Measurements from ENCODE around the gene SLC66A3.
"Not testable (repeated sequence)": the region's sequence is repeated elsewhere in the genome, so short reads cannot be mapped to it uniquely, and the experiment has no call there.

The SLC66A3 gene

GRCh38 chr2:11160731-11161455, 5.6 kb downstream of the SLC66A3 start:
- Mint-ChIP-seq H3K4me3 (peak overlapping the region; percentile 63 to 66), H3K36me3 (ENCODE audit: insufficient read depth) (peaks cover 19% of the 10 kb centered on the region), H3K27ac (peak overlapping the region; percentile 78 to 92), H3K27me3 (no peaks in the 10 kb centered on the region), H3K4me1 (ENCODE audit: low read depth in 2 of 2) (peaks cover 26 to 32% of the 10 kb centered on the region in 2 donors), H3K9me3 (no peaks in the 10 kb centered on the region)
- ATAC-seq (replicated peaks) (peak; percentile 66), DNase-seq (no peak)

- Mint-ChIP-seq H3K27me3 (no peaks in the 10 kb centered on the region), H3K27ac (peak overlapping the region in 1 of 2 donors; percentile 92), H3K36me3 (ENCODE audit: insufficient read depth) (peaks cover 17% of the 10 kb centered on the region), H3K9me3 (no peaks in the 10 kb centered on the region), H3K4me1 (ENCODE audit: low read depth in 2 of 2) (peaks cover 19 to 24% of the 10 kb centered on the region in 2 donors), H3K4me3 (peak overlapping the region in 1 of 2 donors; percentile 66)
- ATAC-seq (replicated peaks) (no peak), DNase-seq (no peak)
These were observed 6.5 kb downstream of the SLC66A3 start for GRCh38 chr2:11161747-11162146.

GRCh38 chr2:11163439-11164317, 8.4 kb downstream of the SLC66A3 start:
- no peak for DNase-seq
- peaks cover 17% of the 10 kb centered on the region for H3K36me3 Mint-ChIP-seq (ENCODE audit: insufficient read depth)
- H3K27me3 Mint-ChIP-seq: no peaks in the 10 kb centered on the region
- H3K9me3 Mint-ChIP-seq: no peaks in the 10 kb centered on the region
- peaks cover 12 to 19% of the 10 kb centered on the region in 2 donors for H3K4me1 Mint-ChIP-seq (ENCODE audit: low read depth in 2 of 2)
- no peak overlapping the region for H3K4me3 Mint-ChIP-seq
- no peak overlapping the region for H3K27ac Mint-ChIP-seq
- ATAC-seq (replicated peaks): no peak

GRCh38 chr2:11165046-11165445, 9.8 kb downstream of the SLC66A3 start:
- DNase-seq; H3K4me3 Mint-ChIP-seq; H3K27ac Mint-ChIP-seq; H3K27me3 Mint-ChIP-seq; H3K9me3 Mint-ChIP-seq; ATAC-seq (replicated peaks): not testable (repeated sequence)
- H3K4me1 Mint-ChIP-seq (ENCODE audit: low read depth in 2 of 2): peaks cover 10 to 13% of the 10 kb centered on the region in 2 donors
- peaks cover 17% of the 10 kb centered on the region for H3K36me3 Mint-ChIP-seq (ENCODE audit: insufficient read depth)

GRCh38 chr2:11166476-11166875, 11.2 kb downstream of the SLC66A3 start:
- Mint-ChIP-seq H3K27me3 (no peaks in the 10 kb centered on the region), H3K36me3 (ENCODE audit: insufficient read depth) (peaks cover 14% of the 10 kb centered on the region), H3K4me1 (ENCODE audit: low read depth in 2 of 2) (peaks cover 0 to 2% of the 10 kb centered on the region in 2 donors), H3K9me3 (no peaks in the 10 kb centered on the region), H3K27ac (no peak overlapping the region), H3K4me3 (no peak overlapping the region)
- DNase-seq: no peak
- ATAC-seq (replicated peaks): no peak

GRCh38 chr2:11168488-11168887, 13.2 kb downstream of the SLC66A3 start:
- H3K4me1 Mint-ChIP-seq (ENCODE audit: low read depth in 2 of 2): no peaks in the 10 kb centered on the region
- H3K9me3 Mint-ChIP-seq: no peaks in the 10 kb centered on the region
- H3K4me3 Mint-ChIP-seq: no peak overlapping the region
- H3K27me3 Mint-ChIP-seq: no peaks in the 10 kb centered on the region
- DNase-seq (no peak), ATAC-seq (replicated peaks) (no peak)
- no peak overlapping the region for H3K27ac Mint-ChIP-seq
- peaks cover 12% of the 10 kb centered on the region for H3K36me3 Mint-ChIP-seq (ENCODE audit: insufficient read depth)

GRCh38 chr2:11169333-11169732, 14.1 kb downstream of the SLC66A3 start:
- Mint-ChIP-seq H3K4me1 (ENCODE audit: low read depth in 2 of 2) (no peaks in the 10 kb centered on the region), H3K9me3 (no peaks in the 10 kb centered on the region), H3K27ac (no peak overlapping the region), H3K27me3 (no peaks in the 10 kb centered on the region), H3K4me3 (no peak overlapping the region), H3K36me3 (ENCODE audit: insufficient read depth) (peaks cover 6% of the 10 kb centered on the region)
- DNase-seq (no peak), ATAC-seq (replicated peaks) (no peak)

- Mint-ChIP-seq H3K9me3 (no peaks in the 10 kb centered on the region), H3K27ac (no peak overlapping the region), H3K27me3 (no peaks in the 10 kb centered on the region), H3K36me3 (ENCODE audit: insufficient read depth) (peaks cover 17% of the 10 kb centered on the region), H3K4me1 (ENCODE audit: low read depth in 2 of 2) (peaks cover 8 to 11% of the 10 kb centered on the region in 2 donors), H3K4me3 (no peak overlapping the region)
- ATAC-seq (replicated peaks) (no peak), DNase-seq (no peak)
These were observed 19.0 kb downstream of the SLC66A3 start for GRCh38 chr2:11174222-11174621.

- Mint-ChIP-seq H3K4me1 (ENCODE audit: low read depth in 2 of 2) (peaks cover 8 to 11% of the 10 kb centered on the region in 2 donors), H3K36me3 (ENCODE audit: insufficient read depth) (peaks cover 17% of the 10 kb centered on the region), H3K27me3 (no peaks in the 10 kb centered on the region), H3K4me3 (no peak overlapping the region), H3K27ac (peak overlapping the region; percentile 6 to 26), H3K9me3 (no peaks in the 10 kb centered on the region)
- DNase-seq: no peak
- no peak for ATAC-seq (replicated peaks)
These were observed 20.1 kb downstream of the SLC66A3 start for GRCh38 chr2:11175293-11175795.

- no peak for DNase-seq
- no peaks in the 10 kb centered on the region for H3K9me3 Mint-ChIP-seq
- H3K27me3 Mint-ChIP-seq: no peaks in the 10 kb centered on the region
- no peak overlapping the region for H3K27ac Mint-ChIP-seq
- H3K4me1 Mint-ChIP-seq (ENCODE audit: low read depth in 2 of 2): peaks cover 8 to 11% of the 10 kb centered on the region in 2 donors
- no peak for ATAC-seq (replicated peaks)
- H3K4me3 Mint-ChIP-seq: no peak overlapping the region
- peaks cover 12% of the 10 kb centered on the region for H3K36me3 Mint-ChIP-seq (ENCODE audit: insufficient read depth)
These were observed 22.8 kb downstream of the SLC66A3 start for GRCh38 chr2:11177871-11178690.

- Mint-ChIP-seq H3K9me3 (no peaks in the 10 kb centered on the region), H3K4me1 (ENCODE audit: low read depth in 2 of 2) (peaks cover 8 to 11% of the 10 kb centered on the region in 2 donors), H3K4me3 (no peak overlapping the region), H3K36me3 (ENCODE audit: insufficient read depth) (peaks cover 16% of the 10 kb centered on the region), H3K27me3 (no peaks in the 10 kb centered on the region), H3K27ac (no peak overlapping the region)
- no peak for DNase-seq
- ATAC-seq (replicated peaks): no peak
These were observed 23.9 kb downstream of the SLC66A3 start for GRCh38 chr2:11179196-11179595.

- Mint-ChIP-seq H3K27ac (no peak overlapping the region), H3K4me3 (no peak overlapping the region), H3K27me3 (no peaks in the 10 kb centered on the region), H3K4me1 (ENCODE audit: low read depth in 2 of 2) (peaks cover 8 to 10% of the 10 kb centered on the region in 2 donors), H3K9me3 (no peaks in the 10 kb centered on the region), H3K36me3 (ENCODE audit: insufficient read depth) (peaks cover 16% of the 10 kb centered on the region)
- DNase-seq: no peak
- ATAC-seq (replicated peaks): no peak
These were observed 24.6 kb downstream of the SLC66A3 start for GRCh38 chr2:11179899-11180298.

GRCh38 chr2:11180653-11181052, 25.4 kb downstream of the SLC66A3 start:
- Mint-ChIP-seq H3K9me3 (no peaks in the 10 kb centered on the region), H3K4me1 (ENCODE audit: low read depth in 2 of 2) (peaks cover 2 to 3% of the 10 kb centered on the region in 2 donors), H3K27ac (no peak overlapping the region), H3K4me3 (no peak overlapping the region), H3K27me3 (no peaks in the 10 kb centered on the region), H3K36me3 (ENCODE audit: insufficient read depth) (peaks cover 21% of the 10 kb centered on the region)
- ATAC-seq (replicated peaks) (no peak), DNase-seq (no peak)
